Erythroblast (primary cell): Measurements from ENCODE around the gene NME1.
A peak's percentile ranks its signal among the peaks of the same experiment; 100 is the strongest.
"Not testable (repeated sequence)": the region's sequence is repeated elsewhere in the genome, so short reads cannot be mapped to it uniquely, and the experiment has no call there.

Experiments used
- DNase-seq, 2 experiments: peaks; one replicate each; lab custom pipeline; 2025; lab: John Stamatoyannopoulos, UW
- GATA1 ChIP-seq: IDR thresholded peaks from 2 replicates; pipeline ENCODE4 v1.6.1; 2011; ENCODE audit warnings: low read depth, mild to moderate bottlenecking, control low read depth, low read length, moderate library complexity
- POLR2A ChIP-seq: IDR thresholded peaks from 2 replicates; pipeline ENCODE4 v1.6.1; 2011; ENCODE audit warnings: mild to moderate bottlenecking, low read length

NME1 gene

GRCh38 chr17:51164911-51165679 is 11.7 kb downstream of the NME1 start:
- DNase-seq: no peak
- TF ChIP-seq GATA1 (no peak), POLR2A (no peak)

- TF ChIP-seq POLR2A (peak; percentile 27), GATA1 (no peak)
Observed at GRCh38 chr17:51165680-51166197, 12.4 kb downstream of the NME1 start.

GRCh38 chr17:51166198-51166986 is 13.0 kb downstream of the NME1 start, which contains the start of gene NME2:
TSS of gene NME2 (plus strand) at chr17:51166411. CDS start at chr17:51166831, 420 bp downstream.
- TF ChIP-seq GATA1 (no peak), POLR2A (peak; percentile 27)
- DNase-seq: peak; percentile 84 to 86

More at GRCh38 chr17:51165680-51166197, 12.4 kb downstream of the NME1 start:
- no peak for DNase-seq

GRCh38 chr17:51166987-51167931 is 13.9 kb downstream of the NME1 start:
- DNase-seq: peak; percentile 56 to 70
- TF ChIP-seq POLR2A: peak; percentile 15
- no peak for TF ChIP-seq GATA1

- no peak for DNase-seq
- TF ChIP-seq POLR2A: no peak
- TF ChIP-seq GATA1: no peak
Observed at GRCh38 chr17:51169340-51169739, 16.0 kb downstream of the NME1 start.

GRCh38 chr17:51170736-51171135 is 17.4 kb downstream of the NME1 start:
- TF ChIP-seq POLR2A: no peak
- TF ChIP-seq GATA1: no peak
- DNase-seq: no peak

- not testable (repeated sequence) for DNase-seq
Observed at GRCh38 chr17:51172030-51172429, 18.7 kb downstream of the NME1 start.

- DNase-seq: no peak
Observed at GRCh38 chr17:51180486-51180885, 27.1 kb downstream of the NME1 start.

GRCh38 chr17:51184124-51184523 is 30.8 kb downstream of the NME1 start:
- TF ChIP-seq POLR2A (no peak), GATA1 (no peak)

More at GRCh38 chr17:51180486-51180885, 27.1 kb downstream of the NME1 start:
- TF ChIP-seq GATA1: no peak
- TF ChIP-seq POLR2A: no peak

GRCh38 chr17:51185763-51186332 is 32.5 kb downstream of the NME1 start:
- no peak for DNase-seq
- TF ChIP-seq POLR2A (no peak), GATA1 (no peak)

More at GRCh38 chr17:51184124-51184523, 30.8 kb downstream of the NME1 start:
- DNase-seq: no peak

- no peak for TF ChIP-seq GATA1
- no peak for TF ChIP-seq POLR2A
- no peak for DNase-seq
Observed at GRCh38 chr17:51188271-51188833, 35.0 kb downstream of the NME1 start.

- DNase-seq: no peak
- no peak for TF ChIP-seq GATA1
- no peak for TF ChIP-seq POLR2A
Observed at GRCh38 chr17:51189162-51189561, 35.8 kb downstream of the NME1 start.
